WERI-Rb-1 (cell line): ENCODE results near the gene TEAD3.
"Not testable (repeated sequence)": the region's sequence is repeated elsewhere in the genome, so short reads cannot be mapped to it uniquely, and the experiment has no call there.

Experiments used
- DNase-seq: peaks from one replicate; pipeline ENCODE4 v3.0.0-alpha.2; 2020
- H3K27ac ChIP-seq: fragments of 250-450 bp; sonication (Bioruptor Pico); 2 replicates; pipeline ENCODE4 v1.5.1; 2020; ENCODE audit warnings: mild to moderate bottlenecking, moderate library complexity
- H3K27me3 ChIP-seq: fragments of 250-450 bp; sonication (Bioruptor Pico); 2 replicates; pipeline ENCODE4 v1.5.1; 2021; ENCODE audit warnings: mild to moderate bottlenecking, low read depth, moderate library complexity; ENCODE audit not compliant: insufficient read depth, severe bottlenecking
- H3K36me3 ChIP-seq: fragments of 250-450 bp; sonication (Bioruptor Pico); 2 replicates; pipeline ENCODE4 v1.5.1; 2020; ENCODE audit warnings: mild to moderate bottlenecking, moderate library complexity
- H3K4me3 ChIP-seq: 2 replicates; pipeline ENCODE4 v1.5.1; 2011; ENCODE audit warnings: low read depth, mild to moderate bottlenecking, control low read depth, low read length
- H3K9me3 ChIP-seq: fragments of 250-450 bp; sonication (Bioruptor Pico); 2 replicates; pipeline ENCODE4 v1.5.1; 2021; ENCODE audit warnings: mild to moderate bottlenecking, moderate library complexity; ENCODE audit not compliant: severe bottlenecking
- CTCF ChIP-seq: IDR thresholded peaks from 2 replicates; pipeline ENCODE4 v1.5.1; 2011; ENCODE audit warnings: low read depth, mild to moderate bottlenecking, control low read depth, inconsistent platforms, low read length

TEAD3 gene

GRCh38 chr6:35436071-35436857, 60.6 kb downstream of the TEAD3 start:
- DNase-seq = no peak
- no peak for TF ChIP-seq CTCF
- Histone ChIP-seq H3K36me3 (no peaks in the 10 kb centered on the region), H3K4me3 (no peak overlapping the region), H3K27me3 (no peaks in the 10 kb centered on the region), H3K27ac (no peak overlapping the region), H3K9me3 (no peaks in the 10 kb centered on the region)

DNA sequence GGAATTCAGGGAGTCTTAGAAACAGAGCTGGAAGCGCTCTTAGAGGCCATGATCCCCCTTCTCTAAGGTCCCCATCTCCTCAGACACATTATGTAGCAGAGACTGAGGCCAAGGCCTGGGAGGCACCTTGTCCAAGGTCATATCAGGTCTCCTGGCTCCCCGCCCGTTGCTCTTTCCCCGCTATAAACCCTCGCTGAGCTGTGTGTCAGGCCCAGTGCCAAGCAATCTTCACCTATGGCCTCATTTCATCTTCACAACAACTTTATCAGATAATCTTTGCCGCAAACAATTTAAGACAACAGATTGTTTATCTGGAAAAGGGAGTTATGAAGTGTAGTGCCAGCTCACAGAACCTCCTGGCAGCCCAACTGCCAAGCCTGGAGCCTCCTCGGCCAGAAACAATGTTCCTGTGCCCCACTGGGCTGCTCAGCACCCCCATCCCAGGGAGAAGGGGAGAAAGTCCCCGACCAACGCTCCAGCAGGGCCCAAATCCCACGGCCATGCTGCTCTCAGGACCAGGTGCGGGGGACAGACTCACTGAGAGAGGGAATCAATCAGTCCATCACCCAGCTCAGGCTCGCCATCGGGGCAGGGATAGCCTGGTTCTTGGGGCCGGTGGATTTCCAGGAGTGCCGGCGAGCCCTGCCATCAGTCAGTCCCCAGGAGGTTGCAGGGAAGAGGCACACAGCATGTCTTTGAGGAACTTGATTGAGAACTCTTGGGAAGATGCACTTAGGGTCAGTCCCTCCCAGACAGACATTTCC, 61.6 kb downstream of the TEAD3 start:
- H3K36me3 ChIP-seq = no peaks in the 10 kb centered on the region
- H3K9me3 ChIP-seq = peaks cover under 1% of the 10 kb centered on the region
- DNase-seq = no peak
- no peak overlapping the region for H3K27ac ChIP-seq
- TF ChIP-seq CTCF = no peak
- H3K27me3 ChIP-seq = no peaks in the 10 kb centered on the region
- H3K4me3 ChIP-seq = no peak overlapping the region

GRCh38 chr6:35432702-35433101, 64.2 kb downstream of the TEAD3 start:
- H3K9me3 ChIP-seq = peaks cover 19% of the 10 kb centered on the region
- not testable (repeated sequence) for H3K4me3 ChIP-seq, H3K27me3 ChIP-seq, H3K36me3 ChIP-seq, H3K27ac ChIP-seq, DNase-seq

GRCh38 chr6:35432291-35432690, 64.6 kb downstream of the TEAD3 start:
- Histone ChIP-seq H3K27me3 (no peaks in the 10 kb centered on the region), H3K9me3 (peaks cover 19% of the 10 kb centered on the region), H3K36me3 (no peaks in the 10 kb centered on the region; the same call in 1 of the 2 replicates), H3K4me3 (no peak overlapping the region), H3K27ac (no peak overlapping the region)
- no peak for DNase-seq
- TF ChIP-seq CTCF = no peak

DNA sequence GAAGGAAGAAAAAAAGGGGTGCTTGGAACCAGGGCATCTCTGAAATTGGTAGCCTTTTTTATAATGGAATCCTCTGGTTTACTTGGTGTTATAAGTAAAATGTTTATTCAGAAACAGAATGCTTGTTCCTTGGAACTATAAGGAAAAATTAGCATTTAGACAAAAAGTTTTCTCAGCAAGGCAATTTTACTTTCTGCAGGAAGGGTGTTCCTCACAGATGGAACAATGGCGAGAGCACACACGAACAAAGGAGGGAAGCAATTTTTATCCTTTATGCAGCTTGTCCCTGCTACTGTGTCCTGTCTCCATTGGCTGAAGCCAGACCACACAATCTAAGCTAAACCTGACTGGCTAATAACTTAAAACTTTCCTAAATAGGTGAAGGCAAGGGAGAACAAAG, 67.4 kb downstream of the TEAD3 start:
- Histone ChIP-seq H3K27ac (no peak overlapping the region), H3K27me3 (no peaks in the 10 kb centered on the region), H3K36me3 (peaks cover 10% of the 10 kb centered on the region), H3K4me3 (no peak overlapping the region), H3K9me3 (peaks cover 19% of the 10 kb centered on the region)
- DNase-seq = no peak
- no peak for TF ChIP-seq CTCF

DNA sequence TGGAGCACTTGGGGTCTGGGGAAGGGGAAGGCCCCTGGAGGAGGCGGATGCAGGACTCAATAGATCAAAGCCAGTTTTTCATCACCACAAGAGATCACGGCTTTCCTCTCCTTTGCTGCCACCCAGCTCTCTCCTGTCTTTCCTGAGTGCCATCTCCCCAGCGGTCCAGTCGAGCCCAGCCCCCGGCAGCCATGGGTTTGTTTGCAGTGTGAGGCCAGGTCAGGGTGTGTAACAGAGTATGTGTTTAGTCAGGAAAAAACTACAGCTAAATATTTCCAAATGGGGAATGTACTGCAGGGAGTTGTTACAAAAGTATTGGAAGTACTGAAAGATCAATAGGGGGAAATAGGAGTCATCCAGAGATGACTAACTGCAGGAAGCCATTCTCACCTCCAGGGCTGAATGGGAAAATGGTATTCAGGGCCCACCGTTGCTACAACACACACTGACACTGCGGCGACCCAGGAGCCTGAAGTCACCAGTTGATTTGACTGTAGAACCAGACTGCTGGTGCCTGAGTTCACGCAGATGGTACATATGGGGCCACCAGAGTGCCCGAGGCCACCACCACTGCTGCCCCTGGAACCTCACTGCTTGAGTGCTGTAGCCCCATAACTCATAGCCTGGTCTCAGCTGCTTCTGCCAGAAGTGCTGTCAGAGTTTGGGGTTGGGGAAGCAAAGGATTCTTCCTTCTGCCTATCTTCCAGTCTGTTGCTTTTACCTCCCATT, 68.3 kb downstream of the TEAD3 start:
- peak overlapping the region; percentile 67 for H3K27ac ChIP-seq
- no peak for DNase-seq
- peaks cover 19% of the 10 kb centered on the region for H3K9me3 ChIP-seq
- no peak overlapping the region for H3K4me3 ChIP-seq
- H3K27me3 ChIP-seq = no peaks in the 10 kb centered on the region
- peaks cover 14% of the 10 kb centered on the region for H3K36me3 ChIP-seq
- no peak for TF ChIP-seq CTCF
